ENCODE results near the gene UBE2U.
"Not testable (repeated sequence)": the region's sequence is repeated elsewhere in the genome, so short reads cannot be mapped to it uniquely, and the experiment has no call there.

UBE2U gene

GRCh38 chr1:64248065-64248464 is 44.6 kb downstream of the UBE2U start:
- H3K36me3 ChIP-seq (ENCODE audit: control insufficient read depth, insufficient read depth, low read length) = no peaks in the 10 kb centered on the region
- no peaks in the 10 kb centered on the region for H3K4me1 ChIP-seq (ENCODE audit: control insufficient read depth, insufficient read depth, low read length)
- H3K9ac ChIP-seq (ENCODE audit: low read length) = no peak overlapping the region
- H3K27me3 ChIP-seq (ENCODE audit: control insufficient read depth, insufficient read depth, low read length) = no peaks in the 10 kb centered on the region
- no peak overlapping the region for H3K4me3 ChIP-seq (ENCODE audit: low read length)
- H3K27ac ChIP-seq (ENCODE audit: low read depth, low read length) = no peak overlapping the region

- not testable (repeated sequence) for H3K36me3 ChIP-seq (ENCODE audit: control insufficient read depth, insufficient read depth, low read length); H3K27me3 ChIP-seq (ENCODE audit: control insufficient read depth, insufficient read depth, low read length); H3K4me3 ChIP-seq (ENCODE audit: low read length); H3K27ac ChIP-seq (ENCODE audit: low read depth, low read length); H3K4me1 ChIP-seq (ENCODE audit: control insufficient read depth, insufficient read depth, low read length); H3K9ac ChIP-seq (ENCODE audit: low read length)
Observed at GRCh38 chr1:64250472-64250871, 47.0 kb downstream of the UBE2U start.

GRCh38 chr1:64251971-64252370 is 48.5 kb downstream of the UBE2U start:
- Histone ChIP-seq H3K4me3 (ENCODE audit: low read length) (no peak overlapping the region), H3K27ac (ENCODE audit: low read depth, low read length) (no peak overlapping the region), H3K27me3 (ENCODE audit: control insufficient read depth, insufficient read depth, low read length) (no peaks in the 10 kb centered on the region), H3K9ac (ENCODE audit: low read length) (no peak overlapping the region), H3K4me1 (ENCODE audit: control insufficient read depth, insufficient read depth, low read length) (no peaks in the 10 kb centered on the region), H3K36me3 (ENCODE audit: control insufficient read depth, insufficient read depth, low read length) (no peaks in the 10 kb centered on the region)

- not testable (repeated sequence) for H3K4me1 ChIP-seq (ENCODE audit: control insufficient read depth, insufficient read depth, low read length); H3K27me3 ChIP-seq (ENCODE audit: control insufficient read depth, insufficient read depth, low read length); H3K4me3 ChIP-seq (ENCODE audit: low read length); H3K36me3 ChIP-seq (ENCODE audit: control insufficient read depth, insufficient read depth, low read length); H3K27ac ChIP-seq (ENCODE audit: low read depth, low read length); H3K9ac ChIP-seq (ENCODE audit: low read length)
Observed at GRCh38 chr1:64257233-64257632, 53.8 kb downstream of the UBE2U start.

- H3K4me3 ChIP-seq (ENCODE audit: low read length); H3K9ac ChIP-seq (ENCODE audit: low read length); H3K27me3 ChIP-seq (ENCODE audit: control insufficient read depth, insufficient read depth, low read length); H3K36me3 ChIP-seq (ENCODE audit: control insufficient read depth, insufficient read depth, low read length); H3K27ac ChIP-seq (ENCODE audit: low read depth, low read length); H3K4me1 ChIP-seq (ENCODE audit: control insufficient read depth, insufficient read depth, low read length): not testable (repeated sequence)
Observed at GRCh38 chr1:64258444-64258843, 55.0 kb downstream of the UBE2U start.

DNA sequence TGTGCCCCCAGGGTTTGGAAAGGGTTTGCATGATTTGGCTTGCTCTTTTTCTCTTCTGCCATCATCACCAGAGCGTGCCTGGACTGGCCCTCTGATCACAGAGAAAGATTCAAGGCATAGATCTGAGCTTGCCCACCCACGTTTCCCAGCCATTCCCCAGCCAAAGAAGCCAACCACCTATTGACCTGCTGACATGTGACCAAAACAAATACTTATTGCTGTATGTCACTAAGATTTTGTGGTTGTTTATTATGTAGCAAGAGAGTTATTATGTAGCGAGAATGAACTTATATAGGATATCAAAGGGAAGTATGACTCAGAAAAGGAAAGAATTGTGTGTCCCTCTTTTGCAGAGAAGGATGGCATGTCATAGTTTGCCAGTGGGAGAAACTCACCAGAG is 59.9 kb downstream of the UBE2U start:
- no peak overlapping the region for H3K4me3 ChIP-seq (ENCODE audit: low read length)
- no peak overlapping the region for H3K9ac ChIP-seq (ENCODE audit: low read length)
- H3K27me3 ChIP-seq (ENCODE audit: control insufficient read depth, insufficient read depth, low read length) = no peaks in the 10 kb centered on the region
- H3K36me3 ChIP-seq (ENCODE audit: control insufficient read depth, insufficient read depth, low read length) = no peaks in the 10 kb centered on the region
- H3K27ac ChIP-seq (ENCODE audit: low read depth, low read length) = no peak overlapping the region
- H3K4me1 ChIP-seq (ENCODE audit: control insufficient read depth, insufficient read depth, low read length) = peaks cover 3% of the 10 kb centered on the region

DNA sequence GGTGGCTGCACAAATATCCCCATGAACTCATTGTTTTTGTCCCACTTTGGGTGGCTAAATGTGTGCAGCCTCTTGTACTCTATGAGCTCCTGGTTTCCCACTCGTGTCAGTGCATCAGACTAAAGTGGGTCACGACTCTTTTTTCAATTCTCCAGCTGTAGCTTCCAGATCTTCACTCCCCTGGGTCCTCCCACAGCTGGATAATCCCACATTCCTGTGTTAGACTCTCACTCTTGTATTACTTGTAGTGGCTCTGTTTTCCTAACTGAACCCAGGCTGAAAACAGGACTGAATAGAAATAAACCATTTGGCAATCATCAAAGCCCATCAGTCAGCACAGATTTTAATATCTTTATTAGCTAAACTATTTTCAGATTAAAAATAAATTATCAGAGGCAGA is 60.4 kb downstream of the UBE2U start:
- no peak overlapping the region for H3K27ac ChIP-seq (ENCODE audit: low read depth, low read length)
- H3K9ac ChIP-seq (ENCODE audit: low read length) = no peak overlapping the region
- no peaks in the 10 kb centered on the region for H3K27me3 ChIP-seq (ENCODE audit: control insufficient read depth, insufficient read depth, low read length)
- H3K4me1 ChIP-seq (ENCODE audit: control insufficient read depth, insufficient read depth, low read length) = peaks cover 3% of the 10 kb centered on the region
- no peaks in the 10 kb centered on the region for H3K36me3 ChIP-seq (ENCODE audit: control insufficient read depth, insufficient read depth, low read length)
- H3K4me3 ChIP-seq (ENCODE audit: low read length) = no peak overlapping the region

DNA sequence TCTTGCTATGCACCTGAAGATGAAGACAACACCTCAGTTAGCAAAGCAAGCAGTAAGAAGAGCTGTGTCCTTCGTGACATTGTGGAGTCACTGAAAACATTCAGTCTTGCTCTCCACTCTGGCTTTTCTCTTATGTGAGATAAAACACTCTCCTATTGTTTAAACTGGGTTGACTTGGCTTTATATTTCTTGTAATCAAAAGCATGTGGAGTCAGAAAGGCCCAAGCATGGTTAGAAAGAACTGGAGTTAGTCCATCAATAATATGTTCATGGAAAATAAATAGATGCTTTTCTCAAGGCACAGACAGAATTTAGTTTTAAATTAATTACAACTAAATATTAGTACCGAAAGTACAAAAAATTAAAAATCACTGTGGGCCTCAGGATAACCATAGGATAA is 61.7 kb downstream of the UBE2U start:
- H3K27me3 ChIP-seq (ENCODE audit: control insufficient read depth, insufficient read depth, low read length) = no peaks in the 10 kb centered on the region
- no peaks in the 10 kb centered on the region for H3K36me3 ChIP-seq (ENCODE audit: control insufficient read depth, insufficient read depth, low read length)

DNA sequence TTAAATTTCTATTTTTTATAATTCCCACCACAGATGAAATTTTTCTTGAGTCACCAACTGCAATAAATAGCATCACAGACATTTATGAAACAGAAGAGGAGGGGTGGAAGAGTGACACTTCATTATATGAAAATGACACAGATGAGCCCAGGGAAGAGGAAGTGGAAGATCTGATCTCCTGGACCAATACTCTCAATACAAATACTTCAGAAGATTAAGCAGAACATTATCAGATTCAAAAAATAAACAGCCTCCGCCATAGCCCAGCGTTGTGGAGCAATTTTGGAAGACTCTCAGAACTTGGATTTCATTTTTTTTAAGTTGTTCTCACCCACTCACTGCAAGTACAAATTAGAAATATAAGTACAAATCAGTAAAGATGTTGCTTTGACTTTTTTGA is 63.6 kb downstream of the UBE2U start:
- H3K4me3 ChIP-seq (ENCODE audit: low read length) = no peak overlapping the region
- no peak overlapping the region for H3K27ac ChIP-seq (ENCODE audit: low read depth, low read length)
- peaks cover 3% of the 10 kb centered on the region for H3K4me1 ChIP-seq (ENCODE audit: control insufficient read depth, insufficient read depth, low read length)
- H3K27me3 ChIP-seq (ENCODE audit: control insufficient read depth, insufficient read depth, low read length) = no peaks in the 10 kb centered on the region
- no peak overlapping the region for H3K9ac ChIP-seq (ENCODE audit: low read length)
- no peaks in the 10 kb centered on the region for H3K36me3 ChIP-seq (ENCODE audit: control insufficient read depth, insufficient read depth, low read length)

More for the DNA sequence above, 61.7 kb downstream of the UBE2U start:
- Histone ChIP-seq H3K9ac (ENCODE audit: low read length) (no peak overlapping the region), H3K27ac (ENCODE audit: low read depth, low read length) (no peak overlapping the region), H3K4me1 (ENCODE audit: control insufficient read depth, insufficient read depth, low read length) (peaks cover 3% of the 10 kb centered on the region), H3K4me3 (ENCODE audit: low read length) (no peak overlapping the region)

- H3K27me3 ChIP-seq (ENCODE audit: control insufficient read depth, insufficient read depth, low read length) = no peaks in the 10 kb centered on the region
- H3K27ac ChIP-seq (ENCODE audit: low read depth, low read length) = no peak overlapping the region
- H3K4me1 ChIP-seq (ENCODE audit: control insufficient read depth, insufficient read depth, low read length) = peaks cover 3% of the 10 kb centered on the region
- no peak overlapping the region for H3K9ac ChIP-seq (ENCODE audit: low read length)
- no peak overlapping the region for H3K4me3 ChIP-seq (ENCODE audit: low read length)
- no peaks in the 10 kb centered on the region for H3K36me3 ChIP-seq (ENCODE audit: control insufficient read depth, insufficient read depth, low read length)
Observed at GRCh38 chr1:64268653-64269557, 65.5 kb downstream of the UBE2U start.

DNA sequence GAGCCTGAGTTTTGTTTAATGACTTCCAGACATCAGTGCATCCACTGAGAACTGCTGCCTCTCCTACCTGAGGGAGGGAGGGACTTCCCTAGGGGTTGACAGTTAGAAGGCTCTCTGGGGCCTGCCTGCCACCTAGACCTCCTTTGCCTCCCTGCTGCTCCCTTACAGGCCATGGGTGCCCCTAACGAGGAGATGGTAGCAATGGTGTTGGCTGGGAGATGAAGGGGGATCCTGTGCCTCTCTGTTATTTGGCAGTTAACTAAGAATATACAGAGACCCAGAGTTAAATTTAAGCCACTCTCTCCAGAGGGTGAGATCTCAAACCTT is 66.1 kb downstream of the UBE2U start:
- Histone ChIP-seq H3K4me1 (ENCODE audit: control insufficient read depth, insufficient read depth, low read length) (peaks cover 3% of the 10 kb centered on the region), H3K27me3 (ENCODE audit: control insufficient read depth, insufficient read depth, low read length) (no peaks in the 10 kb centered on the region), H3K4me3 (ENCODE audit: low read length) (no peak overlapping the region), H3K9ac (ENCODE audit: low read length) (no peak overlapping the region), H3K36me3 (ENCODE audit: control insufficient read depth, insufficient read depth, low read length) (no peaks in the 10 kb centered on the region), H3K27ac (ENCODE audit: low read depth, low read length) (no peak overlapping the region)

- no peak overlapping the region for H3K27ac ChIP-seq (ENCODE audit: low read depth, low read length)
- no peaks in the 10 kb centered on the region for H3K27me3 ChIP-seq (ENCODE audit: control insufficient read depth, insufficient read depth, low read length)
- no peaks in the 10 kb centered on the region for H3K4me1 ChIP-seq (ENCODE audit: control insufficient read depth, insufficient read depth, low read length)
- no peak overlapping the region for H3K9ac ChIP-seq (ENCODE audit: low read length)
- H3K36me3 ChIP-seq (ENCODE audit: control insufficient read depth, insufficient read depth, low read length) = no peaks in the 10 kb centered on the region
- no peak overlapping the region for H3K4me3 ChIP-seq (ENCODE audit: low read length)
Observed at GRCh38 chr1:64280001-64280400, 76.6 kb downstream of the UBE2U start.

GRCh38 chr1:64282351-64282750 is 78.9 kb downstream of the UBE2U start:
- Histone ChIP-seq H3K4me1 (ENCODE audit: control insufficient read depth, insufficient read depth, low read length) (no peaks in the 10 kb centered on the region), H3K4me3 (ENCODE audit: low read length) (no peak overlapping the region), H3K36me3 (ENCODE audit: control insufficient read depth, insufficient read depth, low read length) (no peaks in the 10 kb centered on the region), H3K27me3 (ENCODE audit: control insufficient read depth, insufficient read depth, low read length) (no peaks in the 10 kb centered on the region), H3K27ac (ENCODE audit: low read depth, low read length) (no peak overlapping the region), H3K9ac (ENCODE audit: low read length) (no peak overlapping the region)
